NCI-H2081 treated with DMSO at 0.1 percent for 48 hours (cell line): ENCODE results near the gene ULBP3.

Experiments used
- DNase-seq: peaks from one replicate; lab custom pipeline; 2025; lab: John Stamatoyannopoulos, UW

ULBP3 gene

GRCh38 chr6:150068720-150069648, at the start of gene ULBP3:
ULBP3 (minus strand) TSS chr6:150069121; CDS start chr6:150069066, 55 bp downstream.
- no peak for DNase-seq

- no peak for DNase-seq
These were observed 49.7 kb upstream of the ULBP3 start for GRCh38 chr6:150118627-150119026.

GRCh38 chr6:150118203-150118602, 49.3 kb upstream of the ULBP3 start:
- no peak for DNase-seq

GRCh38 chr6:150116200-150116800, 47.4 kb upstream of the ULBP3 start:
- no peak for DNase-seq

GRCh38 chr6:150115769-150116168, 46.8 kb upstream of the ULBP3 start:
- no peak for DNase-seq

GRCh38 chr6:150112233-150112632, 43.3 kb upstream of the ULBP3 start:
- no peak for DNase-seq

GRCh38 chr6:150102750-150103270, 33.9 kb upstream of the ULBP3 start:
- DNase-seq = no peak

GRCh38 chr6:150100745-150101144, 31.8 kb upstream of the ULBP3 start:
- no peak for DNase-seq

- DNase-seq = no peak
These were observed 31.0 kb upstream of the ULBP3 start for GRCh38 chr6:150099953-150100352.

- DNase-seq = no peak
These were observed 30.6 kb upstream of the ULBP3 start for GRCh38 chr6:150099546-150099945.

GRCh38 chr6:150098155-150098554, 29.2 kb upstream of the ULBP3 start:
- no peak for DNase-seq

GRCh38 chr6:150093397-150093796, 24.5 kb upstream of the ULBP3 start:
- DNase-seq = no peak

GRCh38 chr6:150091476-150091875, 22.6 kb upstream of the ULBP3 start:
- no peak for DNase-seq

GRCh38 chr6:150090328-150090727, 21.4 kb upstream of the ULBP3 start:
- DNase-seq = no peak

- DNase-seq = no peak
These were observed 19.7 kb upstream of the ULBP3 start for GRCh38 chr6:150088481-150089154.

GRCh38 chr6:150087336-150087735, 18.4 kb upstream of the ULBP3 start:
- no peak for DNase-seq

- no peak for DNase-seq
These were observed 17.1 kb upstream of the ULBP3 start for GRCh38 chr6:150086026-150086425.

- DNase-seq = no peak
These were observed 15.5 kb upstream of the ULBP3 start for GRCh38 chr6:150084426-150084825.

- DNase-seq = no peak
These were observed 14.9 kb upstream of the ULBP3 start for GRCh38 chr6:150083839-150084238.

- DNase-seq = no peak
These were observed 12.8 kb upstream of the ULBP3 start for GRCh38 chr6:150081702-150082101.

GRCh38 chr6:150079604-150080003, 10.7 kb upstream of the ULBP3 start:
- DNase-seq = no peak

GRCh38 chr6:150078788-150079187, 9.9 kb upstream of the ULBP3 start:
- DNase-seq = no peak
